ENCODE results near the gene GOLT1B. TPM values are rescaled to one million over a fixed set of nuclear protein-coding genes. Genes with fewer than 3 reads are reported as not detected.
"Not testable (repeated sequence)": the region's sequence is repeated elsewhere in the genome, so short reads cannot be mapped to it uniquely, and the experiment has no call there.

GOLT1B gene
- polyA plus RNA-seq (ENCODE audit: insufficient read depth in 1 of 5, insufficient read length in 5 of 5, low replicate concordance in 1 of 5), result 10 to 100 TPM; 30.6 to 46.2 (median 40.9) TPM
- long read RNA-seq, donor 1, transcript GOLT1B-201 (5 exons, 3,227 nt), result major isoform, 9 of 10 reads
- long read RNA-seq, donor 1, partial matches to known transcripts, result 0 of 10 reads
- long read RNA-seq, donor 1, other reads (novel, unspliced or antisense), result 0 of 10 reads
- long read RNA-seq, donor 2, transcript GOLT1B-201 (5 exons, 3,227 nt), result major isoform, 8 of 9 reads
- long read RNA-seq, donor 2, partial matches to known transcripts, result 0 of 9 reads
- long read RNA-seq, donor 2, other reads (novel, unspliced or antisense), result 0 of 9 reads
- long read RNA-seq, donor 3, transcript GOLT1B-201 (5 exons, 3,227 nt), result major isoform, 6 of 6 reads
- long read RNA-seq, donor 3, partial matches to known transcripts, result 0 of 6 reads
- long read RNA-seq, donor 3, other reads (novel, unspliced or antisense), result 0 of 6 reads
- long read RNA-seq, donor 4, transcript GOLT1B-201 (5 exons, 3,227 nt), result major isoform, 6 of 6 reads
- long read RNA-seq, donor 4, partial matches to known transcripts, result 0 of 6 reads
- long read RNA-seq, donor 4, other reads (novel, unspliced or antisense), result 0 of 6 reads
- long read RNA-seq, donor 5, transcript GOLT1B-201 (5 exons, 3,227 nt), result major isoform, 8 of 12 reads
- long read RNA-seq, donor 5, partial matches to known transcripts, result 0 of 12 reads
- long read RNA-seq, donor 5, other reads (novel, unspliced or antisense), result 0 of 12 reads
- long read RNA-seq, donor 6, transcript GOLT1B-201 (5 exons, 3,227 nt), result major isoform, 14 of 17 reads
- long read RNA-seq, donor 6, partial matches to known transcripts, result 0 of 17 reads
- long read RNA-seq, donor 6, other reads (novel, unspliced or antisense), result 0 of 17 reads
- long read RNA-seq, donor 7, partial matches to known transcripts, result 0 of 4 reads
- long read RNA-seq, donor 7, other reads (novel, unspliced or antisense), result 0 of 4 reads
- long read RNA-seq, donor 8, partial matches to known transcripts, result 0 of 3 reads
- long read RNA-seq, donor 8, other reads (novel, unspliced or antisense), result 0 of 3 reads

DNA sequence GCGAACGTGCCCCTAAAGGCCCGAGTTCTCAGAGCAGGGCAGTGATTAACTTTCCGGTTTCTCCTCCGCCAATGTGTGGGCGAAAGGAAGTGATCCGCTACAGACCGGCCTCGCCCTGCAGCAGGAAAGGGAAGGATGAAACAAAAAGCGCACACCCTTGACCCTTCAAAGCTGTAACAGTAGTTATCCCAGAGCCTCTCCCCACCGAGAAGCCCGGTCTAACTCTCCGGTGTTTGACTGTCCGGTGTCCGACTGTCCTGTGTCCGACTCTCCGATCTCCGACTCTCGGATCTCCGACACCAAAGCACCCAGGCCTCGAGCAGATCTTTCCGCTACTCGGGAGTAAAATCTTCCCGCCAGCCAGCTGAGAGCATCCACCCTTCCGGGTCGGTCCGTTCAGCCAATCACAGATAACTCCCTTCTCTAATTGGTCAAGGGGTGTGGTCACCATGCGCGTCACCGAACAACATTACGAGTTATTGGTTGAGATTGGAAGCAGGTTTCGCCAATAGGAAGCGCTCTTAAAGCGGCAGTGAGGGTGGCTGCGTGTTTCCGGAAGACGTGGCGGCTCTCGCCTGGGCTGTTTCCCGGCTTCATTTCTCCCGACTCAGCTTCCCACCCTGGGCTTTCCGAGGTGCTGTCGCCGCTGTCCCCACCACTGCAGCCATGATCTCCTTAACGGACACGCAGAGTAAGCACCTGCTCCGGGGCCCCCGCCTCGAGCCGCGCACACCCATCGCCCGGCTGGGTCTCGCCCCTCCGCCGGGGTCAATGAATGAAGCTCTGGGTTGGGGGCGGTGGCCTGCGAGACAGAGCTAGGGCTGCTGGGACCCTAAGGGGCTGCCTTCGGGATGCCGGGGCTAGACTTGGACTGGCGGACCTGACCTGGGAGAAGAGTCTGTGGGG, at the start of gene GOLT1B, which contains the start of gene RECQL:
Gene GOLT1B, plus strand, starts transcription at position 532 of the 906 bp plus-strand sequence. Its CDS starts 135 bp downstream, at position 667.
Gene RECQL, minus strand, starts transcription at position 378 of the 906 bp plus-strand sequence. CDS start 2,065 bp downstream, outside the sequence.
- peak; percentile 94 to 96 for DNase-seq

- no peak for DNase-seq
These were observed 48.2 kb upstream of the GOLT1B start for GRCh38 chr12:21453312-21453852.

DNA sequence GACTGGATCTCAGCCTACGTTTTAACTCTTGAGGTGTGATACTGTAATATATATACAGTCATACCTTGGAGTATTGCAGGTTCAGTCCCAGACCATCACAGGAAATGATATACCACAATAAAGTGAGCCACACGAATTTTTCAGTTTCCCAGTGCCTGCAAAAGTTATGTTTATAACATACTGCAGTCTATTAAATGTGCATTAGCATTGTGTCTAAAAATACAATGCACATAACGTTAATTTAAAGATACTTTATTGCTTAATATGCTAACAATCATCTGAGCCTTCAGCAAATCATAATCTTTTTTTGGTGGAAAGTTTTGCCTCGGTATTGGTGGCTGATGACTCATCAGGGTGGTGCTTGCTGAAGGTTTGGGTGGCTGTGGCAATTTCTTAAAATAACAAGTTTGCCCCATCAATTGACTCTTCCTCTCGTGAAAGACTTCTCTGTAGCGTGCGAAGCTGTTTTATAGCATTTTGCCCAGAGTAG, 45.3 kb upstream of the GOLT1B start:
- no peak for DNase-seq

DNA sequence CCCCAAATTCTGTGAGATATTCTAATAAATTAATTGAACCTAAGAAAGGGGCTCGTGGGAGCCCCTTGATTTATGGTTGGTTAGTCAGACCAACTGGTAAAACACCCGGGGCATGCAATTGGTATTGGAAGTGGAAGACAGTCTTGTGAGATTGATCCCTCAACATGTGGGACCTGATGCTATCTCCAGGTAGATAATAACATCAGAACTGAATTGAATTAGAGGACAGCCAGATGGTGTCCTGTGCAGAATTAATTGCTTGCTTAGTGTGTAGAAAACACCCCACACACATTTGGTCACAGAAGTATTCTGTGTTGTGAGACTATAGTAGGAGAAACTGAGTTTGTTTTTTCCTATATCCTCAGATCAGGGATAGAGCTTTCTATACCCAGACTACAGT, 42.1 kb upstream of the GOLT1B start:
- no peak for DNase-seq

- not testable (repeated sequence) for DNase-seq
These were observed 34.3 kb upstream of the GOLT1B start for GRCh38 chr12:21467334-21467733.

- DNase-seq, result no peak
These were observed 30.3 kb upstream of the GOLT1B start for GRCh38 chr12:21471294-21471693.

- DNase-seq, result no peak
These were observed 29.3 kb upstream of the GOLT1B start for GRCh38 chr12:21472197-21472823.

DNA sequence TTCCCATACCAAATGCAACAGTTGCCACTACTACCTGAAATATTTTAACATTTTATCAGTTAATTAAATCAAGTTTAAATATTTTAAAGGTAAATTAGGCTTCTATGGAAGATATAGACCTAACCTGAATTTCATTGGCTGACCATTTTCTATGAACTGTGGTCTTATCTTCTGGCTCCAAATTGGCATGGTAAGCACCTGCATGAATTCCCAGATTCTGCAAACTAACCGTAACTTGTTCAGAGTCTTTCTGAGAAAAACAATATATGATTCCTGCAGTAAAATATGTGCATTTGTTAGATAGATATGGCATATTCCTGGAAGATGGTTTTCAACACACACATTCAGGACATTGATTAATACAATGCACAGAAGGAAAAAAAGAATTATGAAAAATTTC, 26.0 kb upstream of the GOLT1B start:
- DNase-seq, result no peak

- no peak for DNase-seq
These were observed 24.6 kb upstream of the GOLT1B start for GRCh38 chr12:21476949-21477348.

DNA sequence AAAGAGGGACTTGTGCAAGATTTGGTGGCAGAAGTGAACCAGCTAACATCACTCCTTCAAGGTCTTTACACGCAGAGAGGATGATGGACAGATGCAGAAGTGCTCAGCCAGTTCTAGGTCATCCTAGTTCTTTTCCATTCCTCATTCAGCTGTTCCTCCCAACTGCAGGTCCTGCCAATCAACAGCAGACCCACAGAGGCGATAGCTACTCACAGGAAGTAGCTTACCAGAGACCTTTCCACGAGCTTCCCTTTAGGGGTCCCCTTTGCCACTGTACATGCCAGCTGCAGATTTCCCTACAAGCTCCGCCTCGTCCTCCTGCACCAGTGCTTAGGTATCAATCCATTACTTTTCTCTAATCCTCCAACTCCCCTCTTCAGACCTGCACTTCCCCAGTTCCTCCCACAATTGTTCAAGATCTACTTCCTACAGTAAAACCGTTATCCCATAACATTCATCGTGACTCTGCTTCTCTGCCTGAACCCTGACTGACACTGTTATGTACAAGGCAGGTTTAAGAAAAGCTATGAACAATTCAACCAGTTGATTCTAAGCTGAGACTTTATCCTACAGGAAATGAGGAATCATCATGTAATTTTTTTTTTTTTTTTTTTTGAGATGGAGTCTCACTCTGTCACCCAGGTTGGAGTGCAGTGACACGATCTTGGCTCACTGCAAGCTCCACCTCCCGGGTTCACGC, 22.7 kb upstream of the GOLT1B start:
- DNase-seq, result no peak

- DNase-seq, result no peak
These were observed 18.1 kb upstream of the GOLT1B start for GRCh38 chr12:21483531-21483930.

DNA sequence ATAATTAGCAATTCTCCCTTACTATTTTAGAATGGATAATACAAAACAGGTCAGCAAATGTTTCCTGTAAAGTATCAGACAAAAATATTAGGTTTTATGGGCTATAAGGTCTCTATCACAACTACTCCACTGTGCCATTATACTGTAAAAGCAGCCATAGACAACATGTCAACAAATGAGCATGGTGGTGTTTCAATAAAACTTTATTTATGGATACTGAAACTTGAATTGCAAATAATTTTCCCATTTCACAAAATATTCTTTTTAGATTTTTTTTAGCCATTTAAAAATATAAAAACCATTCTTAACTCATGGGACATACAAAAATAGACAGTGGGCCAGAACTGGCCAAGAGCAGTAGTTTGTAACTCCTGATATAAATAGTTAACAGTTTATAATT, 15.6 kb upstream of the GOLT1B start:
- no peak for DNase-seq

- DNase-seq, result no peak
These were observed 1.8 kb upstream of the GOLT1B start for GRCh38 chr12:21499765-21500164.

DNA sequence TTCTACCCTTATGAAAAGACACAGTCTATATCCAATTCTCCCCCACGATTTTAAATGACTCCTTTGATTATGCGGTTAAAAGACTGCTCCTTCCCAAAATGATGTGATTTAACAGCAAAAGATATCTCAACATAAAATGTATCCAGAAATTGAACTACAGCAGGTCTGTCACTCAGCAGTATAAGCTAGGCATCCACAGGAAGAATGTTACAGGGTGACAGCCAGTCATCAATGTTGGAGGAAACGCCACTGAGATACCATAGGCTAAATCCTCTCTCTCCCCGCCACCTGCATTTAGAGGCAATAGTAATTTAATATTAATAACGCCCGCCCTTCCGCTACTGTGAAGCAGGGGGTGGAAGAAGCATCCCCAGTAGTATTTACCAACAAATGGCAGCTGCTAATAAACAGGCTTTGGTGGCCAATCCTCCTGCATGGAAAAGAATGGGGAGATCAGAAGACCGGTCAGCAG, 767 bp upstream of the GOLT1B start:
- DNase-seq, result no peak

DNA sequence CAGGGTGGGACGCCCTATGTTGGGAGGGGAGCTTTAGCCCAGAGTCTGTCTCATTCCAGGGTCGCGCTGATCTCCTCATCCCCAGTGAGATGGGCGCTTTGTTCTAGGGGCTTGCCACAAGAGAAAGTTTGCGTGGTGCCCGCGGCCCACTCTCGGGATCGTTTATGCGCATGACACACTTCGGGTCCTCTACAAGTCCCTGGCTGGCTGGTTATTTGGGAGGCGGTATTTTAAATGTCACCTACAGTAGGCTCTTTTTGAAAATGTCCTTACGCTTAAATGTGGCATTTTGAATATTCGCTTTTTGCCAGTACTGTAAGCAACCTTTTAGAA, 541 bp downstream of the GOLT1B start:
- no peak for DNase-seq

DNA sequence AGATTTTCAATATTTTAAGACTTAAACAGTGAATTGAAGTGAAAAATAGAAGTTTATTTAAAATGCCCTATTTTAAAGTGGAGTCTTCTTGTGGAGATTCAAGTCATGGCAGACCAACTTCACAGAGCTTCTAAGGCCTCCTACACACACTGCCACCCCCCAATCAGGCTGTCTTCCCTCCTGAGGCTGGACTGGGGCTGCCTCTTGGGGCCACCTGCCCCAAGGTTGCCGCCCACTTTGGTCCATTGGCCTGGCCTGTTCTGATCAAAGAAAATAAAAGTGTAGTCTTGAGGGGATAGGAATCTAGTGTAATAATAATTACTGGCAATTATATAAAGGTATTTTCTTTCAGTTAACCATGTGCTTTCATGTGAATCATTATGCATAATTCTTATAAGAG, 1.3 kb downstream of the GOLT1B start:
- no peak for DNase-seq

DNA sequence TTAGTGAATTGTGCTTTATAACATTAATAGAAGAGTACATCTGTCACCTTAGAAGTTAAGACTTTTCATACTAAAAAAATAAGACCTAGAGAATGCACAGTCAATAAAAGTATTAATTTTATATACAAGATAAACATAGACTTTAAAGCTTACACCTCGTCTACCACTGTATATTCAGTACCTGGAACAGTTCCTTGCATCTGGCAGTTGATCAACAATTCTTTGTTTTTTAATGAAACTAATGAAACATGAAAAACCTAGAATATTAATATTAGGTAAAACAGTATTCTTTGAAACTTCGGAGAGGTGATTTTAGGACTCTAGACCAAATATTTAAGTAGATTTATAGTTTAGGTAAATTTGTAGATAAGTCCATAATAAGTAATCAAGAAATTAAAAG, 4.3 kb downstream of the GOLT1B start:
- DNase-seq, result no peak

DNA sequence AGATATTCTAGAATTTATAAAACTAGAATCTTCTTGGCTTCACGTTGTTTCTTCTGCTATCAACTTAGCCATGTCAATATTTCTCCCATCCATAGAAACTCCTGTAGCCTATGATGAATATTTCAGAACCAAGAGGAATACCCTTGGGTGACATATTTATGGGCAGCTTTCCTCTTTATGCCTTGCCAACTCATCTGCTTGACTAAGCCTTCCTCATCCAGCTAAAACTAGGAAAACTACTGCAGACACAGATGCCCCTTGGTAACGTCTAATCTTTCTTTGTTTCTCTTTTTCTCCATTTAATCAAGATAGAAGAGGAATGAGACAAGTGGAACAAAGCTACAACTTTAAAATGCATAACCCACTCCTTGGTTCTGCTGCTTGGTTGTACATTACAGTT, 6.3 kb downstream of the GOLT1B start:
- no peak for DNase-seq

DNA sequence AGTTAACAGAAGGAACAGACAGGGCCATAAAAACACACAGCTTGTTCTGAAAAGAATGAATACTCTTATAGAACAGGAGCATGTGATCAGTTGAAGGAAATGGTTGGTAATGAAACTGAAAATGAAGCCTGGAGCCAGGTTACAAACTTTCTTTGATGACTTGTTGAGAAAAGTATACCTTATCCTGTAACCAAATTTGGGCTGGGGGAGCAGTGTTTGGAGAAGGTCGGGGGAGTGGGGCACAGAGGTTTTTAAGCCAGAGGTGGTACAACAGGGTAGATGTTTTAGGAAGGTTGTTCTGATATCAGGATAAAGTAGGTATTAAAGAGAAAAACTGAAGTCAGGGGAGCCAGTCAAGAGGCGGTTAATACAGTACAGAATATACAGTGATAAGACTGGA, 8.2 kb downstream of the GOLT1B start:
- no peak for DNase-seq

- DNase-seq, result no peak
These were observed 14.7 kb downstream of the GOLT1B start for GRCh38 chr12:21516281-21516680.

Data from right lung (tissue), 10 donors.